Measurements from ENCODE around the gene TSHZ2.
"Not testable (repeated sequence)": the region's sequence is repeated elsewhere in the genome, so short reads cannot be mapped to it uniquely, and the experiment has no call there.

Gene TSHZ2

DNA sequence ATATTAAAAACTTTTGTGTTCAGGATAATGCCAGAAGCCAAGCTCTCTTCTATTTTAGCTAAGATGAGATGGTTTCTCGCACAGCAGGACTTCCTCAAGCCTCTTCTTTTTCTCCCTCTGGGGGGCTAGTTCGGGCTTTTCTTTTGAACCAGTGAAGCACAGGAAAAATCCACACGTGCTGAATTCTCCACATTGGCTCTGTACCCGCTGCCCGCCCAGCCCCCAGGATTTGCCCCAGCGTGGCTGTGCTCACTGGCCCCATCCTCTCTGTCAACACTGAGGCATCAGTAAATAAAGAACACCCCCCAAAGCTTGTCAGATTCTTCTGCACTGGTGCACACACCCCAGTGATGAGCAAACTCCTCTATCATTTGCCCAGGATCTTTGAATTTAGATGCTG, 388.7 kb downstream of the TSHZ2 start:
- no peak for FAIRE-seq

DNA sequence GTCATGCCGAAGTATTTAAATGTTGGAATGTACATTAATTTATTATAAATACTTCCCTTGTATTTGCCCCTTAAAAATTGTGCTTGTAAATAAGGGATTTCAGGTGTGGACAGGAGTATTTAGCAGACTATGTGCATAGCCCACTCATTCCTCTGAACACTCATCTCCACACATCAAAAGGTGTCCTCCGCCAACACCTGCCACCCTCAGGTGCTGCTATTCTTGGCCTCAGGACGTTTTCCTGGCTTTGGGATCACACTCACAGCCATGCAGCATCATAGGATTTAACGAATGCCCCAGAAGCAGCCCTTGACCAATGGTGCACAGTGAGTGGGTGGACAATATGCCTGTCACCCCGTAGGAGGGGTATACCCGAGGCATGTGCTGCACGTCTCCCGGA, 390.6 kb downstream of the TSHZ2 start:
- FAIRE-seq: no peak

DNA sequence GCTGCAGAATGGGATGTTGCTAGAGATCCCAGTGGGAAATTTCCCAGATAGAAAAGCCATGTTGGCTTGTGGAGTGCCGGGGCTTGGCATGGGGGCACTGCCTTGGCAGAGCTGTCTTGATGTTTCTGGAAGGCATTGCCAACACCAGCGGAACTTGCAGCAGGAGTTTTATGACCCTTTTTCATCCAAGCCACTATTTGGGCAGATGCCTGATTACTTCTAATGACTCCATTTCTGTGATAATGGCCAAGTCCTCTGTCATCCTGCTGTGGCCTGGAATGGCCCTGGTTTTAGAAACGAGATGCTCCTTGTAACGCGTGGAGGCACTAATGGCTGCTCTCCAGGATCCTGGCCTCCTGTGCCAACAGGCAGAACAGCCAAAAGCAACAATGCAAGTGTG, 392.5 kb downstream of the TSHZ2 start:
- no peak for FAIRE-seq

DNA sequence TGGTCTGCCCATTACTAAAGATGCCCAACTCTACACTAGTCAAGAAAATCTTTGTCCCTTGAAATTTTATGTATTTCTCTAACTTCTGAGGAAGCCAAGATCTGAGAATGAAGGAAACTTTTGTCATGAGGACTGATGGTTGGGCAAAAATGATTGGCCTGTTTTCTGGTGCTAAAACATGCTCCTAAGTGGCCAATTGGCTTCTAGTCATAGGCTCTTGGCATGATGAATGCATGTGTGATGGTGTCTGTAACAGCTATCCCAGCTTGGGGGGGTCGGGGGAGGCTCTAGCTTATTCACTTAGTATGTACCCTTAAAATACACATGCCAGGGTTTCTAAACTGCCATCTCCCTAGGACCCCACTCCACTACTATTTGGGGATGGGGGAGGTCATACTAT, 392.9 kb downstream of the TSHZ2 start:
- no peak for FAIRE-seq

DNA sequence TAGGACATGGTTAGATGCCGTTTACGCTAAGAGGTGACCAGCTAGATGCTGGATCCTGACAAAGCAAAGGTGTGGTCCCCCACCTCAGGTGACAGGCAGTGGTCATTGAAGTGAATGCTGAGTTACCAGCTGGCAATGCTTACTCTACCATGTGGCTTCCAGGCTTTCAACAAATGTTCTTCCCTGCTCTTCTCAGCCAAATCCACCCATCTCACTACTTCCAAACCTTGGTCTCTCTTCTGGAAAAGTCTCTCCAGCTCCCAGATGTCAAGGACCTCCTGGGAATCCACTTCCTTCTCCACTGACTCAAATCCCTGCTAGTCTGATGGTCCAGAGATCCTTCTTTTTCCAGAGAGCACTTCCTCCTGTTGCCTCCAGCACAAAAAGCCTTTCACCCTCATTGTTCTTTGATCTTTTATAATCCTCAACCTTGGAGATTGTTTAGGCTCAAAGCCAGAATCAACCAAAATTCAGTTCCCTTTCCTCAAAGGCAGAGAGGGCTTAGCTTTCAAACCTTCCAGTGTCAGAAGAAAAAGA, 393.4 kb downstream of the TSHZ2 start:
- FAIRE-seq: no peak

DNA sequence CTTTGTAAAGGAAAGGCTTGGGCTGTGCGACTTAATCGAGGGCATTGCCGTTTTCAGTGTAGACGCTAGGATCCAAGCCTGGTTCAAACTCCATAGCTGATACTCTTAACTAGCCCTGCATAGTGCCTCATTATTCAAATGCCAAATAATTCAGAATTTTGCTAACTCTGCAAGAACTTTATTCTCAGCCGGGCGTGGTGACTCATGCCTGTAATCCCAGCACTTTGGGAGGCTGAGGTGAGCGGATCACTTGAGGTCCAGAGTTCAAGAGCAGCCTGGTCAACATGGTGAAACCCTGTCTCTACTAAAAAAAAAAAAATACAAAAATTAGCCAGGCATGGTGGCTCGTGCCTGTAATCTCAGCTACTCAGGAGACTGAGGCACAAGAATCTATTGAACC, 394.8 kb downstream of the TSHZ2 start:
- FAIRE-seq: not testable (repeated sequence)

DNA sequence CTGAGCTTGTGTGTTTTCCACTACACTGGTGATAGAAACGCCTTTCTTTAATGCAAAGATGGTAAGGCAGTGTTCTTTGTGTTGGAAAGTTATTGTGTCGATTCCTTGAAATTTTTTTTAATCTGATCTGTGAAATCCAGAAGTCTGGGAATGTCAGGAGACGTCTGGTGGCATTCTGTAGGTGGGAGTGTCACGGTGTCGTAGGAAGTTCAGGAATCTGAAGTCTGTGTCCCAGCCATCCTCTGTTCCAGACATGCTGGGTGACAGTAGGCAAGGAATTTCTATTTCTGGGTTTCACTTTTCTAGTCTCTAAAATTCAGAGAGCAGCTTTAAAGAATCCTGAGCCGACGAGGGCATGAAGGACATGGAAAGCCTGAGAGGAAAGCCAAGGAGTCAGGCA, 397.7 kb downstream of the TSHZ2 start:
- FAIRE-seq: no peak

DNA sequence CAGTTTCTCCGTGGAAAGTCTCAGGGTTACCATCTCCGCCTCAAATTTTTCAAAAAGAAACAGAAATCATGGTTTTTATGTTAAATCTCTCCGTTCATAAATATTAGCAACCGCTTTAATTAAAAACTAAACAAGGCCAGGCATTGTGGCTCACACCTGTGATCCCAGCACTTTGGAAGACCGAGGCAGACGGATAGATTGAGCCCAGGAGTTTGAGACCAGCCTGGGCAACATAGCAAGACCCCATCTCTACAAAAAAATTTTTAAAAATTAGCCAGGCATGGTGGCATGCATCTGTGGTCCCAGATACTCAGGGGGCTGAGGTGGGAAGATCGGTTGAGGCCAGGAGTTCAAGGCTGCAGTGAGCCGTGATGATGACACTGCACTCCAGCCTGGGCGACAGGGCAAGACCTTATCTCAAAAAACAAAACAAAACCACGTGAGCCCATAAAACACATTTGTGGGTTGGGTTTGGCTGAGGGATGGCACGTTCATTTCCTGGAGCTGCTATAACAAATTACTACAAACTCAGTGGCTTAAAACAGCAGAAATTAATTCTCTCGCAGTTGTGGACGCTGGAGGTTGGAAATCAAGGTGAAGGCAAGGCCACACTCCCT, 398.3 kb downstream of the TSHZ2 start:
- FAIRE-seq: no peak

DNA sequence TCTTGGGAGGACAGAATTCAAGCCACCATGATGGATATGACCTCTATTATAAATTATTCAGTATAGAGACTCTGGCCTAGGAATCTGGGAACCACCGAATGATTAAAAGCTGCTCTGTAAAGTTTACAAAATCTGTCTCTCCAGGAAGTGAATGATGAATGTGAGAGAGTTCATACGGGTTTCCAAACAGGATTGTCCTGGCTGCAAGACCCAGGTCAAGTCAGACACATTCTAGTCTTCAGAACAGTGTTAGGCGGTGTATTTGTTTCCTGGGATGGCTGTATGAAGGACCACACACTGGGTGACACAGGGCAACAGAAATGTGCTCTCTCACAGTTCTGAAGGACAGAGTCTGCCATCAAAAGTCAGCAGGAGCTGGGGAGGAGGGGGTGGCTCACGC, 399.1 kb downstream of the TSHZ2 start:
- no peak for FAIRE-seq

DNA sequence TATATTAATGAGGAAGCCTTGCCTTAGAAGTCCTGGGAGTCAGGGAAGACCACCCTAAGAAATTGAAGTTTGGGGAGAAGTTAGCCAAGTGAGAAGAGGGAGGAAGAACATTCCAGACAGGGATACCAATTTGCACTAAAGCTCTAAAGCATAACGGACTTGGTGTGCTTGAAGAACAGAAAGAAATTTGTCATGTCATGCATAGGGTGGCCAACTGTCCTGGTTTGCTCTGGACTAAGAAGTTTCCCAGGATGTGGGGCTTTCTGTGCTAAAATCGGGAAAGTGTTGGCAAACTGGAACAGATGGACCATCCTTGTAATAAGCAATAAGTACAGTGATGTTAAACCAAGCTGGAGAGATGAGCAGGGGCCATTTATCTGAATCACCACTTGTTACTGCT, 403.9 kb downstream of the TSHZ2 start:
- no peak for FAIRE-seq

DNA sequence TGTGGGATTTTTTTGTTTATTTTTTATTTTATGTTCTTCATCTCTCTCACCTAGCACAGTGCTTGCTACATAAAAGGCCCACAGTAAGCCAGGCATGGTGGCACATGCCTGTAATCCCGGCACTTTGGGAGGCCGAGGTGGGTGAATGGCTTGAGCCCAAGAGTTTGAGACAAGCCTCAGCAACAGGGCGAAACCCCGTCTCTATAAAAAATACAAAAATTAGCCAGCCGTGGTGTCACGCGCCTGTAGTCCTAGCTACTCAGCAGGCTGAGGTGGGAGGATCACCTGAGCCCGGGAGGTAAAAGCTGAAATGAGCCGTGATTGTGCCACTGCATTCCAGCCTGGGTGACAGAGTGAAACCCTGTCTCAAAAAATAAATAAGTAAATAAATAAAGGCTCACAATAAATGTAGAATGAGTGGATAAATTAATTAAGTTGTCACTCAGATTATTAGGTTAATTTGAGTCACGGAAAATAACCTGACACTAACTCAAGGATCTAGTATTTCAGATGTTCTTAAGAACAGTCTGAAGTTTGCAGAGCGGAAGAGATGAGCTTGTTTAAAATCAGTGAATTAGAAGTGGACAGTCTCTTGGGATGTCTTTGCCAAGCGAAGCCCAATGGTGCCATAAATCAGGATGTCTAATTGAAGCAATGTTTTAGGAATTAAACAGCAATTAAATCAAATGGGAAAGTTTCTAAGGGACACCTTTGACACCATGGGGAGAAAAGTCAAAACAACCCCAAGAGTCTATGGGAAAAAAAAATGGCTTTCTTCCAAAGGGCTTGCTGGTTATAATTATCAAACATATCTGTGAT, 407.1 kb downstream of the TSHZ2 start:
- FAIRE-seq: no peak

DNA sequence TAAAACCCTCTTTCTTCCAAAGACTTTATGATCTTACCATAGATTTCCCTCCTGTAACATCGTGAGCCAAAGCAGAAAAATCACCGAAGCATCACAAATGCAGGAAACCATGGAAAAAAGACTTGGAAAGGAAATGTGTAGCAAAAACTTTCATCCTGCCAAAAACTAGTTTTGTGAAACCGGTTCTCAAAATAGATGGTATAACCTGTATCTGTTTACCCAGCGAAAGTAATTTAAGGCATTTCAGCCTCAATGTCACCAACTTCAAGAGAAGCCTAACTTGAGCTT, 407.6 kb downstream of the TSHZ2 start:
- FAIRE-seq: no peak

DNA sequence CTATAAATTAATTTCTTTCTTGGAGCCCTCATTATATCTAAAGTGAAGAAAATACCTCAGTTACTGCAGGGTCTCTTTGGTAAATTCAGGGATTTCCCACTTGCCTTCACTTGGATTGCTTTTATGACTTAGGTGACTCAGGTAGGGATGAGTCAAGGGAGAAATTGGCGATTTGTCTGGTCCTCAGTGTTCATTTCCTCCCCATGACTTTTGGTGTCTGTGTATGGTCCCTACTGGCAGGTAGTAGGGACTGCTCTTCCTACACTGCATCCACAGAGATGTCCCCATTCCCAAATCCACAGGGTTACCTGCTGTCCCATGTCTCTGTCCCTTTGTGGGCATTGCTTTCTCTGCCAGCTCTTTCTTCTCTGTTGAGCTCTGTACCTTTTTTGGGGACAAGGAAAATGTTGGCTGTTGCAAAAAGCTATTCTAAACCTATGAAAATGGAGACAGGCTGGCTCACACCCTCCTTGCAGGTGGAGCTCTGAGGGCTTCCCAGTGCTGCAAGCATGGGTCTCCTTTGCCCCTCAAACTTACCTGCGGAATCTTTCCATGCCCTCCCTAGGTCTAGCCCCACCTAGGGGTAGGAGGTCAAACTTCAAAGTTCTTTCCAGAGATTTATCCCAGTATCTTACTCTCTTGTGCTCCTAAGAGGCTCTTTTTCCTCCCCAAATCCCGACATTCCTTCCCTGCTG, 409.6 kb downstream of the TSHZ2 start:
- no peak for FAIRE-seq

DNA sequence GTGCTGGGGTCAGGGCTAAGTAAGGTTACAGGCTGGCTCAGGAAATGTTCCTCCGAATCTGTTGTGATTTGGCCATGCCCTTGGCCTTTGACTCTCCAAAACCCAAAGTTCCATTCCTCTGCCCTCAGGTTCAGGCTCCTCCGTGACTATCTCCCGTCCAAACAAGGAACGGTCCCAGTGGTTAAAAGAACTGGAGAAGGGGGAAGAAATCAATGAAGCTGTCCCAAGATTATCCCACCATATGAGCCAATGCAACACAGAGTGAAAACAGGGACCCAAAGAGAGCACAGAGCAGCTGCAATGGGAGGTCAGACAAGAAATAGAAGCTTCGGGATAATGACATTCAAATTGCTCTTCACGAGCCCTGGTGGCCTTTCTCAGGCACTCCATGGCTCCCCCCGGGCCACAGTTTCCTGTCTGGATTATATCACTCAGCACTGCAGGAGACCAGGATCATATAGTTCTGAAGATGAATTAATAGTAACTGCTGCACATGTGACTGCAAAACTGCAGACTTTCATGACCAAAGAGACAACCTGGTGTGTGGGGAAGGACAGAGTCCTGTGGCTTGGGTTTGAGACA, 410.2 kb downstream of the TSHZ2 start:
- FAIRE-seq: no peak

DNA sequence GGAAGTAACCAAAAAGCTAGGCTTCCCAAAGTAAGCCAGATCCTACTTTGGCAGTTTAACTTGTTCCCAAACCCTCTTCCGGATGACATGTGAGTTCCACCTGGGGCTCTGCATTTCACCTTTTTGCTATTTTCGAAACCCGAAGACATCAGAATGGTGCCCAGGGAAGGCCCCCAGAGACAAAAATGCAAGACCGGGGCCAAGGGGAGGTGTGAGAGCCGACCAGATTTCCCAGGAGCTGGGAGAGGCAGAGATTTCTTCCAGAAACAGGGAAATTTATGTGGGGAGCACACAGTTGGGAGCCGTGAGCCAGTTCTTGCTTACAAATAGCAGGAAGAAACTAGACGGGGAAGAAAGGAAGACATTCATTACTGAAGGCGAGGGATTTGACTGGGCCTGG, 411.8 kb downstream of the TSHZ2 start:
- FAIRE-seq: no peak

DNA sequence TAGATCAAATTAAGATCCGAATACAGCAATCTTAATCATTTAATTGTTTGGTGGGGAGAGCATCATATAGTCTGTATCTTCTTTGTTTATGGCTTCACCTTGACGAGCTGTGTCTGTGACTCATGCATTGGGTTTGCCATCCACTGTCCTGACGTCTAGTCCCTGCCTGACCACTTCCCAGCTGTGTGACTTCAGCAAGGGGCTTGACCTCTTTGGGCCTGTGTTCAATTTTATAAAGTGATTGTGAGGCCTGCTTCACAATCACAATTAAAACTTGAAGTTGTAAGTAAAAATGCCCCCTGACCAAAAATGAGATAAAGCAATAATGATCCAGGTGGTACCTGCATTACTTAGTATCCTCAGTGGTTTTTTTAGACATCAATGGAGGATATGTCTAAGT, 412.2 kb downstream of the TSHZ2 start:
- no peak for FAIRE-seq

DNA sequence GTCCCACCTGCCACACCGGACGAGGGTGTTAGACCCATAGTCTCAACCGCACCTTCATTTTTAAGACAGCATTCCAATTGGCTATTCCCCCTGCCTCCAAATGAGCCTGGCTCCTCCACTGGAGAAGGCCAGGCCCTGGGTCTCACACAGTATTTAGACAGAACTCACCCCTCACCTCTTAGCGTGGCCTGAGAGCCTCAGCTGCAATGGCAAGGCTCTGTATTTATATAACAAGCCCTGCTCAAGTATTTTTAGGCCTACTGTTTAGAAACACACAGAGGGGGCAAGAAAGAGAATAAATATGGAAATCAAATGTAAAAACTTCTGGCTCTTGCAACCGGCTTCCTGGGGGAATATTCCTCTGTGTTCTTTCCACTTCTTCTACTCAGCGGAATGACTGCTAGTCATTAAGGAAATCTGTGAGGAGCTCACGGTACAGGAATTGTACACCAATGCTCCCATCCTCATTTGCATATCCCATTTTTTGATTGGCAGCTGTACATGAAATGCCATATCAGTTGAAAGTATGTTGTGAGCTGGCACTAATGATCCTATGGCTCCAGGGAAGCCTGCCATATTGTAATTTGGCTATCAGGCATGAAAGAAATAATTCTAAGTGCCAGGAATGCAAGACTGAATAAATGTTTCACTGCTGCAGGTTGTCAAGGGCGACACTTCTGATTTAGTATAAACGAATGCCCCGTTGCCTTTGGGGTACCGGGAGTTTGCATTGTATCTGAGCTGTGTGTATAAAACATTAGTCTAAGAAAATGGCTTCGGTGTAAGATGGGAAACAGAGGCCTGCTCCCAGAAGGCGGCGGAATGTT, 414.0 kb downstream of the TSHZ2 start:
- FAIRE-seq: no peak

DNA sequence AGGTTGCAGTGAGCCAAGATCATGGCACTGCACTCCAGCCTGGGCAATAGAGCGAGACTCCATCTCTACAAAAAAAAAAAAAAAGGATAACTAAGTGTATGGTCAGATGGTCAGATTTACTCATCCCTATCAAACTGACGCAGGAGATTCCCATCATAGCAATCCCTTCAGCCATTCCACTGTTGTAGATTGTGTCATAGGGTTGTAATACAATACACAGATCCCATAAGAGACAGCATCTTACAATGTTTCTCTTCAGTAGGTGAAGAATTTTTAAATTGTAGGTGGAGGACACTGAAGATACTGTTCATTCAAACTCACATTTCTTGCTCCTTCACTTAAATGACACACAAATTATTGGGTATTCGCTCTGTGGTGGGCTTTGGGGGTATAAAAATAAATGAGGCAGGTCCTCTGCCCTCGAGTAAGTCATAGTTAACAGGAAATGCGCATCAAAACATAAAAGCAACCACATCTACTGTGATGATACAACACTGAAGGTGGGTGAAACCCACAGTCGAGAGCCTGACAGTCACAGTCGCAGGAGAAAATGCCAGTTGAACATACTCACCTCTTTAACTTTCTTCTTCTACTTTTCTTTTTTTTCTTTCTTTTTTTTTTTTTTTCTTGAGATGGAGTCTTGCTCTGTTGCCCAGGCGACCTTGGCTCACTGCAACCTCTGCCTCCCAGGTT, 416.0 kb downstream of the TSHZ2 start:
- no peak for FAIRE-seq

DNA sequence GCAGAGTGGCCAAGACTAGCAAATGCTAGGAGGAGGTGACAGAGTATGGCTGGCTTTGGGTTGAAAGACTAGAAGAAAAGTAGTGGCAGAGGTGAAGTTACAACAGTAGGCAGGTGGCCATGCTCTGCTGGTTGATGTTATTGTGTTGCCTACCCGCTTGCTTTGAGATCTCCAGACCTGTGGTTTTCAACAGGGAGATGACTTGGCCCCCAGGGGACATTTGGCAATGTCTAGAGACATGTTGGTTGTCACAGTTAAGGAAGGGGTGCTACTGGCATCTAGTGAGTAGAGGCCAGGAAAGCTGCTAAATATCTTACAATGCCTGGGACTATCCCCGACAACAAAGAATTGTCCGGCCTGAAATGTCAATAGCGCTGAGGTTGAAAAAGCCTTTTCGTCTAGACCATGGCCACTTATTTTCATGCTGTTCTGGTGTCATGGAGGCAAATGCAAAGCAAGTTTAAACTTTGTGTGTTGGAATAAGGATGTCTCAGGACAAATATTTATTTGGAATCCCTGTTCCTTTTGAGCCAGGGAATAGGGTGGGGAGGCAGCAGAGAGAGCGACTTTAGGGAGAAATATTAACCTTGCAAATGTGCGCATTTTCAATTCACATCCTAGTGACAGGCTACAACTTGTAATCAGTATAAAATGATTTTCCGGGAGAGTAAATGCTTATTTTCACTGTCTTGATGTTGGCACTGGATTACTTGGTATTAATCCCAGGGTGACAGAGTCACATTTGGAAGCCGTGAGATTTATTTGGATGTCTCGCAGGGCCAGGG, 417.6 kb downstream of the TSHZ2 start:
- no peak for FAIRE-seq

DNA sequence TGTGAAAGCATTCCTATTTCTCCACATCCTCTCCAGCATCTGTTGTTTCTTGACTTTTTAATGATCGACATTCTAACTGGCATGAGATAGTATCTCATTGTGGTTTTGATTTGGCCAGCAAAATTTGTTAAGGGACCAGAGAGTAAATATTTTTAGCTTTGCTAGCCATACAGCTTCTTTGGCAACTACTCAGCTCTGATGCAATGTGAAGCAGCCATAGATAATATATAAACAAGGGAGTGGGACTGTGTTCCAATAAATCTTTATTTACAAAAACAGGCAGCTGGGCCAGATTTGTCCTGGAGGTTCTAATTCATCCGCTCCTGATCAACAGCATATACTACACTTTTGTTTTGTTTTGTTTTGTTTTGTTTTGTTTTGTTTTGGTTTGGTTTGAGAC, 418.6 kb downstream of the TSHZ2 start:
- no peak for FAIRE-seq

DNA sequence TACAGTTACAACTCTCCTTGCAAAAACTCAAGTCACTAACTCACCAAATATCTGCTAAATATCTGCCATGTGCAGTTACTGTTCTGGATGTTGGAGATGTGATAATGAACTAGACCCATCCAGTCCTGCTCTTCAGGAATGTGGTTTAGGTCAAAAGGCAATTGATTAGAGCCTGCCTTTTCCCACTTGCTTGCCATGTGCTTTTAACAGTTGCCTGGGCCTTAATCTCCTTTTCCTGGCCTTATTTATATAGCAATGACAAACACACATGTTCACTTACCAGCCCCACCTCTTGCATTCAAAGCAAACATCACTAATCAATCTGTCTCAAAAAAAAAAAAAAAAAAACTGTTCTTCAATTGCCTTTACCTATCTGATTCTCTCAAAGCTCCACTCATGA, 422.3 kb downstream of the TSHZ2 start:
- FAIRE-seq: no peak

Data from islet of Langerhans (tissue), 1 donor.